WTC11 (cell line): ENCODE data around the gene SCUBE1.

ENCODE experiments used
- ATF3 ChIP-seq: sonication (generic); formaldehyde crosslinking; conservative IDR thresholded peaks from 2 replicates; pipeline ENCODE4 v1.8.1; 2022; ENCODE audit warnings: mild to moderate bottlenecking, missing genetic modification reagents
- CTCF ChIP-seq: fragments of 200-600 bp; IDR thresholded peaks from 2 replicates; pipeline ENCODE4 v1.8.0; 2022; ENCODE audit warnings: antibody characterized with exemption
- E2F4 ChIP-seq: sonication (generic); formaldehyde crosslinking; IDR thresholded peaks from 2 replicates; pipeline ENCODE4 v1.8.1; 2022; ENCODE audit warnings: low read depth, mild to moderate bottlenecking, moderate library complexity, missing genetic modification reagents, borderline replicate concordance
- IRF1 ChIP-seq: sonication (generic); formaldehyde crosslinking; IDR thresholded peaks from 2 replicates; pipeline ENCODE4 v1.8.0; 2023; ENCODE audit warnings: missing genetic modification reagents
- USF1 ChIP-seq: sonication (generic); formaldehyde crosslinking; IDR thresholded peaks from 2 replicates; pipeline ENCODE4 v1.8.0; 2022; ENCODE audit warnings: mild to moderate bottlenecking, missing genetic modification reagents
- ZNF512 ChIP-seq: sonication (generic); formaldehyde crosslinking; IDR thresholded peaks from 2 replicates; pipeline ENCODE4 v1.8.1; 2022; ENCODE audit warnings: missing genetic modification reagents, borderline replicate concordance

- TF ChIP-seq CTCF, result no peak
- TF ChIP-seq E2F4 (CRISPR knock-in tag), result no peak
- no peak for TF ChIP-seq IRF1 (CRISPR knock-in tag)
- TF ChIP-seq ATF3, result no peak
- no peak for TF ChIP-seq ZNF512 (CRISPR knock-in tag)
- no peak for TF ChIP-seq USF1 (CRISPR knock-in tag)
These were observed 9.2 kb downstream of the SCUBE1 start for GRCh38 chr22:43333978-43334377.
